ENCODE measurements around the gene MTNR1A. TPM values are rescaled to one million over a fixed set of nuclear protein-coding genes. Genes with fewer than 3 reads are reported as not detected.
"Not testable (repeated sequence)": the region's sequence is repeated elsewhere in the genome, so short reads cannot be mapped to it uniquely, and the experiment has no call there.

The MTNR1A gene
- total RNA-seq, 1 donor from 2014 or later, result not detected

GRCh38 chr4:186563761-186564160 is 8.4 kb upstream of the MTNR1A start:
- DNase-seq (ENCODE audit: low read depth in 2 of 2), result no peak

GRCh38 chr4:186561748-186562147 is 6.4 kb upstream of the MTNR1A start:
- DNase-seq (ENCODE audit: low read depth in 2 of 2), result no peak

GRCh38 chr4:186560647-186561046 is 5.3 kb upstream of the MTNR1A start:
- no peak for DNase-seq (ENCODE audit: low read depth in 2 of 2)

- DNase-seq (ENCODE audit: low read depth in 2 of 2), result no peak
These were observed 2.1 kb upstream of the MTNR1A start for GRCh38 chr4:186557486-186557885.

- no peak for DNase-seq (ENCODE audit: low read depth in 2 of 2)
These were observed 1.7 kb upstream of the MTNR1A start for GRCh38 chr4:186557061-186557460.

GRCh38 chr4:186554539-186554913 is 841 bp downstream of the MTNR1A start:
- no peak for DNase-seq (ENCODE audit: low read depth in 2 of 2)

GRCh38 chr4:186553717-186554116 is 1.6 kb downstream of the MTNR1A start:
- DNase-seq (ENCODE audit: low read depth in 2 of 2), result no peak

- DNase-seq (ENCODE audit: low read depth in 2 of 2), result no peak
These were observed 3.5 kb downstream of the MTNR1A start for GRCh38 chr4:186551849-186552248.

GRCh38 chr4:186545436-186545835 is 9.9 kb downstream of the MTNR1A start:
- DNase-seq (ENCODE audit: low read depth in 2 of 2), result no peak

- DNase-seq (ENCODE audit: low read depth in 2 of 2), result no peak
These were observed 12.2 kb downstream of the MTNR1A start for GRCh38 chr4:186543206-186543605.

GRCh38 chr4:186541801-186542200 is 13.6 kb downstream of the MTNR1A start:
- DNase-seq (ENCODE audit: low read depth in 2 of 2), result no peak

GRCh38 chr4:186537843-186538521 is 17.4 kb downstream of the MTNR1A start:
- DNase-seq (ENCODE audit: low read depth in 2 of 2), result no peak

- DNase-seq (ENCODE audit: low read depth in 2 of 2), result no peak
These were observed 19.1 kb downstream of the MTNR1A start for GRCh38 chr4:186536285-186536684.

GRCh38 chr4:186534056-186534455 is 21.3 kb downstream of the MTNR1A start:
- DNase-seq (ENCODE audit: low read depth in 2 of 2), result no peak

- DNase-seq (ENCODE audit: low read depth in 2 of 2), result not testable (repeated sequence)
These were observed 31.4 kb downstream of the MTNR1A start for GRCh38 chr4:186523927-186524326.

- DNase-seq (ENCODE audit: low read depth in 2 of 2), result no peak
These were observed 39.1 kb downstream of the MTNR1A start for GRCh38 chr4:186516287-186516686.

GRCh38 chr4:186514271-186514950 is 41.0 kb downstream of the MTNR1A start:
- DNase-seq (ENCODE audit: low read depth in 2 of 2), result no peak

GRCh38 chr4:186504771-186505170 is 50.6 kb downstream of the MTNR1A start:
- not testable (repeated sequence) for DNase-seq (ENCODE audit: low read depth in 2 of 2)

- no peak for DNase-seq (ENCODE audit: low read depth in 2 of 2)
These were observed 53.1 kb downstream of the MTNR1A start for GRCh38 chr4:186502231-186502630.

- DNase-seq (ENCODE audit: low read depth in 2 of 2), result no peak
These were observed 53.8 kb downstream of the MTNR1A start for GRCh38 chr4:186501554-186501953.

- no peak for DNase-seq (ENCODE audit: low read depth in 2 of 2)
These were observed 54.6 kb downstream of the MTNR1A start for GRCh38 chr4:186500721-186501304.

GRCh38 chr4:186499467-186499866 is 55.9 kb downstream of the MTNR1A start:
- no peak for DNase-seq (ENCODE audit: low read depth in 2 of 2)

- DNase-seq (ENCODE audit: low read depth in 2 of 2), result no peak
These were observed 58.3 kb downstream of the MTNR1A start for GRCh38 chr4:186497043-186497442.

Measured in lung microvascular endothelial cell (primary cell).